ENCODE measurements around the gene CCDC170. TPM values are rescaled to one million over a fixed set of nuclear protein-coding genes. Genes with fewer than 3 reads are reported as not detected.

Gene CCDC170
- total and polyA plus RNA-seq, 2 experiments from 2014 or later = 0.03 TPM; not detected in 1

DNA sequence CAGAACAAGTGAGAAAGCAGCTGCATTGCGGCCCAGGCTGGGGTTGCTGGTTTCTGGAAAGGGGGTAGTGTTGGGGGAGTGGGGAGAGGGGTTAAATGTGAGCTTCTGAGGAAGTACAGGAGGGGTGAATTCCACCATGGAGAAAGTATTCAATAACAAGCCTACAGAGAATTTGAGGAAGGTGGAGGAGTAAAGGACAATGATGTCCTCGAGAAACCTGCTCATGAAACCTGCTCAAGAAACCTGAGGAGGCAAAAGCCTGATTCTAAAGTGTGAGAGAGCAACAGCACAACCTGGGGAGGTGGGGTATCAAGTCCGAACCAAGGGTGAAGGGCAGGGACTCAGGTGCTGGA lies 175.4 kb downstream of the CCDC170 start:
- Histone ChIP-seq H3K27ac (no peak overlapping the region), H3K4me1 (ENCODE audit: low read depth) (no peaks in the 10 kb centered on the region), H3K36me3 (no peaks in the 10 kb centered on the region), H3K27me3 (no peaks in the 10 kb centered on the region), H3K9me3 (ENCODE audit: low read depth) (no peaks in the 10 kb centered on the region), H3K4me3 (no peak overlapping the region)
- no peak for DNase-seq (ENCODE audit: low read depth in 1 of 2, low spot score in 1 of 2)
- TF ChIP-seq, protein P1, sequence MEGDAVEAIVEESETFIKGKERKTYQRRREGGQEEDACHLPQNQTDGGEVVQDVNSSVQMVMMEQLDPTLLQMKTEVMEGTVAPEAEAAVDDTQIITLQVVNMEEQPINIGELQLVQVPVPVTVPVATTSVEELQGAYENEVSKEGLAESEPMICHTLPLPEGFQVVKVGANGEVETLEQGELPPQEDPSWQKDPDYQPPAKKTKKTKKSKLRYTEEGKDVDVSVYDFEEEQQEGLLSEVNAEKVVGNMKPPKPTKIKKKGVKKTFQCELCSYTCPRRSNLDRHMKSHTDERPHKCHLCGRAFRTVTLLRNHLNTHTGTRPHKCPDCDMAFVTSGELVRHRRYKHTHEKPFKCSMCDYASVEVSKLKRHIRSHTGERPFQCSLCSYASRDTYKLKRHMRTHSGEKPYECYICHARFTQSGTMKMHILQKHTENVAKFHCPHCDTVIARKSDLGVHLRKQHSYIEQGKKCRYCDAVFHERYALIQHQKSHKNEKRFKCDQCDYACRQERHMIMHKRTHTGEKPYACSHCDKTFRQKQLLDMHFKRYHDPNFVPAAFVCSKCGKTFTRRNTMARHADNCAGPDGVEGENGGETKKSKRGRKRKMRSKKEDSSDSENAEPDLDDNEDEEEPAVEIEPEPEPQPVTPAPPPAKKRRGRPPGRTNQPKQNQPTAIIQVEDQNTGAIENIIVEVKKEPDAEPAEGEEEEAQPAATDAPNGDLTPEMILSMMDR (IDR thresholded peaks at IDR 0.05; ENCODE audit: low read depth, low read length) = no peak

DNA sequence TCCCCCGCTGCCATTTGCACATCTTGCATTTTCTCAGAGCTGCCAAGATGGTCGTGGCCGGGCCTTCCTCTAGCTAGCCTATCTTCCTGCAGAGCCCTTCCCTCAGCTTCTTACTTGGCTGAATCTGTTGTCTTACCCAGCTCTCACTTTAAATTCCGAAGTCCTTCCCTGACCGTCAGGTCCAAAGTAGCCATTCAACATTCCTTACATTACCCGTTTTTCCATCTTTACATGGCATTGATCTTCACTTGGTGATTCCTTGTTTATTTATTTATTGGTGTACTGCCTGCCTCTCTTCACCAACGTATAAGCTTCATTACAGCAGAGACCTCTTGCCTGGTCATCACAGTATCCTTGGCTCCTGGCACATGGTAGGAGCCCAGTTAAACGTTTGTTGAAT lies 176.3 kb downstream of the CCDC170 start:
- no peaks in the 10 kb centered on the region for H3K9me3 ChIP-seq (ENCODE audit: low read depth)
- H3K36me3 ChIP-seq = no peaks in the 10 kb centered on the region
- no peak for DNase-seq (ENCODE audit: low read depth in 1 of 2, low spot score in 1 of 2)
- H3K4me3 ChIP-seq = no peak overlapping the region
- H3K4me1 ChIP-seq (ENCODE audit: low read depth) = no peaks in the 10 kb centered on the region
- no peak overlapping the region for H3K27ac ChIP-seq
- TF ChIP-seq, protein P1 (IDR thresholded peaks at IDR 0.05; ENCODE audit: low read depth, low read length) = no peak
- no peaks in the 10 kb centered on the region for H3K27me3 ChIP-seq

Other genes starting within 250 kb of the CCDC170 start
- 7.7 and 9.9 TPM in 2 replicates for gene ZBTB2, start 102.5 kb upstream of the CCDC170 start, total RNA-seq
- 5.6 and 9.6 TPM in 2 replicates for gene ZBTB2, start 102.5 kb upstream of the CCDC170 start, polyA plus RNA-seq
- gene RMND1, start 41.9 kb upstream of the CCDC170 start, total RNA-seq = 12.2 and 17.2 TPM in 2 replicates
- gene RMND1, start 41.9 kb upstream of the CCDC170 start, polyA plus RNA-seq = 19.3 and 21.4 TPM in 2 replicates